GM18951 (cell line): ENCODE measurements around the gene RGS6.

Experiments
- POLR2A ChIP-seq: IDR thresholded peaks from 4 replicates; pipeline ENCODE4 v1.6.1; 2011; ENCODE audit warnings: mild to moderate bottlenecking; ENCODE audit not compliant: insufficient read length, insufficient read depth; ENCODE audit errors: extremely low read depth
- in situ Hi-C: fragments of 300-500 bp; cut with MboI; formaldehyde crosslinking; loops from one replicate; pipeline ENCODE4 v1.12.0; 2022; ENCODE audit warnings: low sequenced_read_pairs, mixed read lengths, inconsistent platforms; ENCODE audit not compliant: unreplicated experiment

Gene RGS6

GRCh38 chr14:72253503-72253902, 321.3 kb downstream of the RGS6 start:
- TF ChIP-seq POLR2A: no peak
- in situ Hi-C loops: no loop called here

- TF ChIP-seq POLR2A: no peak
- in situ Hi-C loops: no loop called here
Observed at GRCh38 chr14:72254202-72254936, 322.1 kb downstream of the RGS6 start.

- in situ Hi-C loops: no loop called here
- no peak for TF ChIP-seq POLR2A
Observed at GRCh38 chr14:72254937-72255472, 322.8 kb downstream of the RGS6 start.

GRCh38 chr14:72256055-72256454, 323.8 kb downstream of the RGS6 start:
- in situ Hi-C loops: no loop called here
- no peak for TF ChIP-seq POLR2A

GRCh38 chr14:72261068-72261467, 328.8 kb downstream of the RGS6 start:
- no peak for TF ChIP-seq POLR2A
- in situ Hi-C loops: no loop called here

- no peak for TF ChIP-seq POLR2A
- in situ Hi-C loops: no loop called here
Observed at GRCh38 chr14:72262771-72263170, 330.5 kb downstream of the RGS6 start.

GRCh38 chr14:72264716-72265115, 332.5 kb downstream of the RGS6 start:
- in situ Hi-C loops: no loop called here

GRCh38 chr14:72270147-72270727, 338.0 kb downstream of the RGS6 start:
- no peak for TF ChIP-seq POLR2A
- in situ Hi-C loops: no loop called here

More at GRCh38 chr14:72264716-72265115, 332.5 kb downstream of the RGS6 start:
- no peak for TF ChIP-seq POLR2A

GRCh38 chr14:72270749-72271148, 338.5 kb downstream of the RGS6 start:
- TF ChIP-seq POLR2A: no peak
- in situ Hi-C loops: no loop called here

GRCh38 chr14:72275242-72275641, 343.0 kb downstream of the RGS6 start:
- no peak for TF ChIP-seq POLR2A
- in situ Hi-C loops: no loop called here

- in situ Hi-C loops: no loop called here
- no peak for TF ChIP-seq POLR2A
Observed at GRCh38 chr14:72278316-72278715, 346.1 kb downstream of the RGS6 start.

GRCh38 chr14:72284176-72284575, 351.9 kb downstream of the RGS6 start:
- in situ Hi-C loops: no loop called here
- no peak for TF ChIP-seq POLR2A

- TF ChIP-seq POLR2A: no peak
- in situ Hi-C loops: no loop called here
Observed at GRCh38 chr14:72290241-72290640, 358.0 kb downstream of the RGS6 start.
